Superior temporal gyrus (tissue), 1 donor: ENCODE results near the gene ANKRD50.

Experiments used
- DNase-seq: peaks from one replicate; pipeline ENCODE4 v3.0.0-alpha.2; 2016; ENCODE audit errors: extremely low spot score

The ANKRD50 gene

GRCh38 chr4:124710015-124710741 is 2.4 kb downstream of the ANKRD50 start:
- peak; percentile 54 for DNase-seq

- DNase-seq: no peak
Observed at GRCh38 chr4:124708517-124709300, 3.8 kb downstream of the ANKRD50 start.

GRCh38 chr4:124705393-124705792 is 7.1 kb downstream of the ANKRD50 start:
- no peak for DNase-seq

GRCh38 chr4:124703154-124703553 is 9.4 kb downstream of the ANKRD50 start:
- no peak for DNase-seq

DNA sequence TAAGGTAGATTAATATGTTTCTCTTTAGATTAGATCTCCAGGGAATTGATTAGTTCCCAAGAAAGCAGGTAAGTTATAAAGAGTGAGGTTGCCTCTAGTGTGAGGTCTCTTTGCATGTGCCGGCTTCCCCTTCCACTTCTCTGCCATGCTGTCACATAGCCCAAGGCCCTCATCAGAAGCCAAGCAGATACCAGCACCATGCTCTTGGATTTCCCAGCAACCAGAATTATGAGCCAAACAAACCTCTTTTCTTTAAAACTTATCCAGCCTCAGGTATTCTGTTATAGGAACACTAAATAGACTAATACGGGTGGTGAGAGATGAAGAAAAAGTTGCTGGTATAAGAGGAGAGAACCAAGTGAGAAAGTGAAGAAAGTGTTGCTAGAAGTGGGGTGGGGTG is 15.1 kb downstream of the ANKRD50 start:
- DNase-seq: no peak

GRCh38 chr4:124696182-124696581 is 16.4 kb downstream of the ANKRD50 start:
- DNase-seq: no peak

DNA sequence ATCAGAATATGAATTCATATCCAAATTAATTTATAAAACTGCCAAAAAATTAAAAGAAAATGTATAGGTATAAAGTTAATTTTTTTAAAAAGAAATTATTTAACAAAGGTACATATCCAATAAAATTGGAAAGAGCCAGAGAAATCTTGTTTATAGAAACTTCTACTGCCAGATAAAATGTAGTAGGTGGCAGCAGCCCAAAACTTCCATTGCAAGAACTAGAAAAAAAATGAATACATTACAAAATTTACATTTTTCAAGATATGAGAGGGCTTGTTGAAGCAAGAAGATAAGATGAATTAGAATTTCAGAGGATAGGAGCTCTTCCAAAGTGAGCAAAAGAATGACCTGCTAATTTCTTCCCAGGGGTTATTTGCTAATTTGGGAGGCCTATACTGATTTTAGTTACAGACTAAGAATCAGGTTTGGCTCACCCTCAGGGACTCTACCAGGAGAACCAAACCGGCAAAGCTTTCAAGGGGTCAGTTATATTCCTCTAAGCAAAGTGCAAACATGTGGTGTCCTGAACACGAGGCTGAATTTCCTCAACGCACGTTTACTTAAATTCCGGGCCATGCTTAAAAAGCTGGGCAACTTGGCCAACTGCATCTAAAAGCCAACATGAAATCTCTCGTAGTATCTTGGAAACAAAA is 17.5 kb downstream of the ANKRD50 start:
- DNase-seq: no peak

- no peak for DNase-seq
Observed at GRCh38 chr4:124694306-124694705, 18.2 kb downstream of the ANKRD50 start.

GRCh38 chr4:124691801-124692200 is 20.7 kb downstream of the ANKRD50 start:
- DNase-seq: no peak

DNA sequence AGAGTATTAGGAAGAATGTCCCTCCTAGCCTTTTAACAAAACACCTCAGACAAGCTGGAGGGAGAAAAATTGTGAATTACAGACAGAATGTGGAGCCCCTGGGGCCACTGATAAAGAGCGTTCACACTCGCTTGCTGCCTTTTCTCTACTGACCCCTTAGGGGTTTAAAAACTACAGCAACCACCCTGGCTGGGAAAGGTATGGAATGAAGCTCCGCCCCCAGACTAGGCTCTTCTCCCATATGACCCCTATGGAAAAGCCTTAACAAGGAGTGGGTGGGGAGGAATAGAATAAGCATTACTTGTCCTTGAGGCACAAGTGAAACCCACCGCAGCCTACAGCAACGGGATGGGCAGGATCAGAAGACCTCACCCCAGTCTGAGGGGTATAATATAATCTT is 26.3 kb downstream of the ANKRD50 start:
- no peak for DNase-seq

GRCh38 chr4:124685851-124686250 is 26.7 kb downstream of the ANKRD50 start:
- DNase-seq: no peak

DNA sequence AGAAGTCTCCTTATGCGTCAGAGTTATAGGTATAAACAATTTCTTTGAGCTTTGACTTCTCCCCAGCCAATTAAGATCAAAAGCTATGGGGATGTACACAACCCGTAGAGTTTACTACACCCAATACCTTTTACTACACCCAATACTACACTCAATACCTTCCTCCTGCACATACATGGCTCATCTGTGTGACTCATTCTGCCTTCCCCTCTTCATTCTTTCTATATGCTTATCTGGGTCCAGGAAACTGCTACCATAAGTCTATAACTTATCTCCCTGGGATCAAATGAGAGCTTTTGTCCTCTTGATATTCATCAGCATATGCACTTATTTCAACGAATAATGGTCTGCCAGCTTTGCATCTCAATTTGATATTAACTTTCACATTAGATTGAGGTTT is 28.2 kb downstream of the ANKRD50 start:
- DNase-seq: no peak

- DNase-seq: no peak
Observed at GRCh38 chr4:124682384-124682783, 30.1 kb downstream of the ANKRD50 start.

- DNase-seq: no peak
Observed at GRCh38 chr4:124666496-124666895, 46.0 kb downstream of the ANKRD50 start.

- no peak for DNase-seq
Observed at GRCh38 chr4:124658795-124659194, 53.7 kb downstream of the ANKRD50 start.

DNA sequence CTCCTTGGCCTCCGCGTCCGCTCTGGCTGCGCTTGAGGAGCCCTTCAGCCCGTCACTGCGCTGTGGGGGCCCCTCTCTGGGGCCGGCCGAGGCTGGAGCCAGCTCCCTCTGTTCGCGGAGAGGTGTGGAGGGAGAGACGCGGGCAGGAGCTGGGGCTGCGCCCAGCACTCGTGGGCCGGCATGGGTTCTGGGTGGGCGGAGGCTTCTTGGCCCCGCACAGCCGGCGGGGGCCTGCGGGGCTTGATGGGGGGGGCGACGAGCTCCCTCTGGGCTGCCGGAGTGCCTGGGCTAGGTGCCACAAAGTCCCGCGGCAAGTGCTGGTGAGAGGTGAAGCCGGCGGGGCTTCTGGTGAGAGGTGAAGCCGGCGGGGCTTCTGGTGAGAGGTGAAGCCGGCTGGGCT is 61.9 kb downstream of the ANKRD50 start:
- no peak for DNase-seq

DNA sequence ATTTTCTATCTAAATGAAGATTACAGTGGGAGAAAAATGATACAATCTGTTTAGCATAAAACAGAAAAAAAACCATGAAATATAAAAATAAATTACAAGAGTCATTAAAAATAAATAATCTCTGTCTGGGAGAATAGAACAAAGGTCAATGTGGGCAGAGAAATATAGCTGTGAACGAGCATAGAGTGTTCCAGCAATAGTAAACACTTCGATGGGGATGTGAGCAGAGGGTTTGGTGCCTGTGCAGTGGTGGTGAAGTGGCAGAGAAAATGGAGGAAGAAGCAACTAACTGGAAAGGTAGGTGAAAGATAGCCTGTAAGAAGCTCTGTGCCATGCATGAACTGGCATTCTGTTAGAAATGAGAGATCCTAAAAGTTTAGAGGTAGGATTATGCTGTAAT is 64.9 kb downstream of the ANKRD50 start:
- DNase-seq: no peak

GRCh38 chr4:124644621-124645020 is 67.9 kb downstream of the ANKRD50 start:
- DNase-seq: no peak

DNA sequence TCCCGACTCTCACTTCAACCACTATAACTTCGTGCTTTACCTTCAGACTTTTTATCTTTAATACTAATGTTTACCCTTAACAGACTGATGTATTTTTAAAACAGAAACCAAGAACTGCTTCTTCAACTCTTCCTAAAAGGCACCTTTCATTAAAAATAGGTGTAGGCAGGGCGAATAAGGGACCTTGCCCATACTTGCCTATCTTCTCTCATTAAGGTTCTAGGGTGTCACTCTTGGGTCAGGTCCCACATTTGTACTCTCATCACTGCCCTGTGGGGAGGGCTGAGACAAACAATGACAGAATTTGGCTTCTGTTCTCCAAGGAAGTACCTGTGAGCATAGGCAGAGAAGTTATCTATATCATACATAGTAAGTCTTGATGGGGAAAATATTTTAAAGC is 69.7 kb downstream of the ANKRD50 start:
- DNase-seq: no peak

GRCh38 chr4:124641715-124642381 is 70.7 kb downstream of the ANKRD50 start:
- no peak for DNase-seq

DNA sequence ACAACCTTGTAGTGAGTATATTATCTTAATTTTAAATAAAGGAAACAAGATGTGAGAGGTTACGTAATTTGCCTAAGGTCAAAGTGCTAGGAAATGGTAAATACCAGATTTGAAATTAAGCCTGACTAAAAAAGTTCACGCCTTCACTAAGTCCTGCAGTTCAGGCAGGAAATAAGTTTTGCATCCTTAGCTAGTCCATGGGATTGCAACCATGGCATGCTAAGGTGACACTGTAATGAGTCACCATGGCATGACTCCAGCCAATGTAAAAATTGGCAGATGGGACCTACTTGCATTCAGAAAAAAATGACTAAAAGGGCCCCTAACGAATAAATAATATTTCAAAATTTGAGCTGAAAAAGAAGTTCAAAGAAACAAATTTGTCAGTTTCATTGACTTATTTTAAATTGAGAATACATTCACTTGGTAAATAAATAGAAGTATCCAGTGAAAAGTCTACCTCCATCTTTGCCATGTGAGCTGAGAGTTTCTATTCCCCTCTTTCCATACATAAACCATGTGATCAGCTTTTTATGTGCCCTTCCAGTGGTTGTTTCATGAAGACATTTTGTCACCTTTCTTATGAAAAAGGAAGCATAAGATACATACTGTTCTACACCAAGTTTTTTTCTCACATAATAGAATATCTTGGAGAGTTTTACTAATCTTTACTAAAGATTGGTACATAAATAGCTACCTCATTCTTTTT is 72.4 kb downstream of the ANKRD50 start:
- no peak for DNase-seq

- no peak for DNase-seq
Observed at GRCh38 chr4:124637321-124637720, 75.2 kb downstream of the ANKRD50 start.
